Osteoblast (primary cell): ENCODE measurements around the gene S100A5. TPM values are rescaled to one million over a fixed set of nuclear protein-coding genes. Genes with fewer than 3 reads are reported as not detected.
"Not testable (repeated sequence)": the region's sequence is repeated elsewhere in the genome, so short reads cannot be mapped to it uniquely, and the experiment has no call there.

Experiments
- DNase-seq: peaks from one replicate; pipeline ENCODE4 v3.0.0; 2011; ENCODE audit warnings: low spot score, mixed read lengths; ENCODE audit not compliant: insufficient read length; ENCODE audit errors: missing footprints
- H2AFZ ChIP-seq: 2 replicates; pipeline ENCODE4 v1.6.0; 2011; ENCODE audit warnings: mild to moderate bottlenecking, low read length
- H3K27ac ChIP-seq: 2 replicates; pipeline ENCODE4 v1.5.1; 2011; ENCODE audit warnings: mild to moderate bottlenecking, low read depth, low read length, moderate library complexity
- H3K27me3 ChIP-seq: 2 replicates; pipeline ENCODE4 v1.6.0; 2012; ENCODE audit warnings: mild to moderate bottlenecking, control low read depth, inconsistent platforms, low read length, moderate library complexity; ENCODE audit not compliant: insufficient read depth
- H3K36me3 ChIP-seq: 2 replicates; pipeline ENCODE4 v1.5.1; 2011; ENCODE audit warnings: mild to moderate bottlenecking, low read length, control low read depth, moderate library complexity; ENCODE audit not compliant: insufficient read depth
- H3K4me1 ChIP-seq: 2 replicates; pipeline ENCODE4 v1.5.1; 2011; ENCODE audit warnings: mild to moderate bottlenecking, low read length, control low read depth, moderate library complexity; ENCODE audit not compliant: insufficient read depth
- H3K4me2 ChIP-seq: 2 replicates; pipeline ENCODE4 v1.6.0; 2011; ENCODE audit warnings: mild to moderate bottlenecking, low read length; ENCODE audit not compliant: insufficient read depth
- H3K4me3 ChIP-seq: fragments of 200-600 bp; sonication (generic); 3 replicates; pipeline ENCODE4 v1.5.1; 2012; ENCODE audit warnings: mild to moderate bottlenecking, low read length, inconsistent platforms; ENCODE audit not compliant: insufficient read depth
- H3K79me2 ChIP-seq: 2 replicates; pipeline ENCODE4 v1.6.0; 2012; ENCODE audit warnings: mild to moderate bottlenecking, low read length, control low read depth, inconsistent platforms; ENCODE audit not compliant: insufficient read depth
- H3K9me3 ChIP-seq: 2 replicates; pipeline ENCODE4 v1.5.1; 2011; ENCODE audit warnings: low read depth, low read length, control low read depth
- H4K20me1 ChIP-seq: 2 replicates; pipeline ENCODE4 v1.6.0; 2012; ENCODE audit warnings: mild to moderate bottlenecking, low read length, control low read depth; ENCODE audit not compliant: insufficient read depth
- total RNA-seq: library from RNA; depleted of rRNA; stranded (reverse); fragments of >200 nt; gene quantifications from 2 replicates; pipeline ENCODE4 v1.2.3, GENCODE V29; 2012
- TF ChIP-seq, protein P1 (sequence below): IDR thresholded peaks from 2 replicates; pipeline ENCODE4 v1.5.1; 2011; ENCODE audit warnings: mild to moderate bottlenecking, low read depth, low read length, moderate library complexity; ENCODE audit errors: extremely low read depth

The S100A5 gene, protein sequence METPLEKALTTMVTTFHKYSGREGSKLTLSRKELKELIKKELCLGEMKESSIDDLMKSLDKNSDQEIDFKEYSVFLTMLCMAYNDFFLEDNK
- not detected in 2 replicates for total RNA-seq

DNA sequence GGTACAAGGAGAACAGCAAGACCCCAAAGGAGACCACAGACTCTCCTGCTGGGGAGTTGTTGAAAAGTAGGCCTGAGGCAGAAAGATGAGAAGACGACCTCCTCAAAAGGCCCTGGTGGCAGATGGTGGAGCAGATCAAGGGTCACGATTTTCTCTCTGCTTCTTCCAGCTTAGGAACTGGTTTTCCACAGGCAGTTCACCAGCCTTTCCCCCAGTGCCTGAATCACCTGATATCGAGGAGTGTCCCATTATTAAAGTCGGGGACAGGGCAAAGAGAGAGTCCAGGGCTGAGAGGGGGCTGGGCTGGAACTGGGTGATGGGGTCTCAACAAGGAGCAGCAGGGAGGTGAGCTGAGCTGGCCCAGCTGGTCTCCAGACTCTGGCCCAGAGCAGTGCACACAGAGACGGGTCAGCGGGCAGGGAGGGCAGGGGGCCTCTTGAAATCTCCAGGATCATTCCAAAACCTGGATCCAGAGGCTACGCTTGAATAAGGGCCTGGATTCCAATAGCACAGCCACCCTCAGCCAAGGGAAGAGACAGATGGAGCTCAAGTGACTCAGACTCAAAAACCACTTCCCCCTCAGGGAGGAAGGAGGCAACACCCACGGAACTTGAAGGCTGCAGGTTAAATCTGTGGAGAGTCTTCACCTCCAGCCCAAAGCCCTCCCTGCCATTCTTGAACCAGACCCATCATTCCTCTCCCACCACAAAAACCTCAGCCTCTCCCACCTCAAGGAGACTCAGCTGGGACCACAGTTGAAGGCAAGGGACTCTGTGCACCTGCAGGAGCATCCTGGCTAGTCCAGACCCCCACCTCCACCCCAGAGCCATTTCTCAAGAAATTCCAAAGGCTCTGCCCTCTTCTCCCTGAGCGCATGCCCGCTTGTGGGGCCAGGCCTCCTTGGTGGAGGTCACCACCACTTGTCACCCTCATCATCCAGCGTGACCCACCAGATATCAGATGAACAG, at the start of gene S100A5:
Gene S100A5 (minus strand): TSS at position 541 of the 968 bp plus-strand sequence. CDS start 743 bp downstream, outside the sequence.
- peaks cover under 1% of the 10 kb centered on the region for H3K79me2 ChIP-seq
- H3K4me3 ChIP-seq = no peak within 1 kb of the TSS
- peak; percentile 91 for DNase-seq
- no peaks in the 10 kb centered on the region for H3K36me3 ChIP-seq
- H4K20me1 ChIP-seq = no peaks in the 10 kb centered on the region
- no peaks in the 10 kb centered on the region for H3K27me3 ChIP-seq
- H3K4me2 ChIP-seq = no peak within 1 kb of the TSS
- peaks cover 39% of the 10 kb centered on the region for H3K4me1 ChIP-seq
- H3K9me3 ChIP-seq = no peaks in the 10 kb centered on the region
- H3K27ac ChIP-seq = no peak within 1 kb of the TSS
- TF ChIP-seq, protein P1, sequence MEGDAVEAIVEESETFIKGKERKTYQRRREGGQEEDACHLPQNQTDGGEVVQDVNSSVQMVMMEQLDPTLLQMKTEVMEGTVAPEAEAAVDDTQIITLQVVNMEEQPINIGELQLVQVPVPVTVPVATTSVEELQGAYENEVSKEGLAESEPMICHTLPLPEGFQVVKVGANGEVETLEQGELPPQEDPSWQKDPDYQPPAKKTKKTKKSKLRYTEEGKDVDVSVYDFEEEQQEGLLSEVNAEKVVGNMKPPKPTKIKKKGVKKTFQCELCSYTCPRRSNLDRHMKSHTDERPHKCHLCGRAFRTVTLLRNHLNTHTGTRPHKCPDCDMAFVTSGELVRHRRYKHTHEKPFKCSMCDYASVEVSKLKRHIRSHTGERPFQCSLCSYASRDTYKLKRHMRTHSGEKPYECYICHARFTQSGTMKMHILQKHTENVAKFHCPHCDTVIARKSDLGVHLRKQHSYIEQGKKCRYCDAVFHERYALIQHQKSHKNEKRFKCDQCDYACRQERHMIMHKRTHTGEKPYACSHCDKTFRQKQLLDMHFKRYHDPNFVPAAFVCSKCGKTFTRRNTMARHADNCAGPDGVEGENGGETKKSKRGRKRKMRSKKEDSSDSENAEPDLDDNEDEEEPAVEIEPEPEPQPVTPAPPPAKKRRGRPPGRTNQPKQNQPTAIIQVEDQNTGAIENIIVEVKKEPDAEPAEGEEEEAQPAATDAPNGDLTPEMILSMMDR = no peak
- peak within 1 kb of the TSS; percentile 33 for H2AFZ ChIP-seq

DNA sequence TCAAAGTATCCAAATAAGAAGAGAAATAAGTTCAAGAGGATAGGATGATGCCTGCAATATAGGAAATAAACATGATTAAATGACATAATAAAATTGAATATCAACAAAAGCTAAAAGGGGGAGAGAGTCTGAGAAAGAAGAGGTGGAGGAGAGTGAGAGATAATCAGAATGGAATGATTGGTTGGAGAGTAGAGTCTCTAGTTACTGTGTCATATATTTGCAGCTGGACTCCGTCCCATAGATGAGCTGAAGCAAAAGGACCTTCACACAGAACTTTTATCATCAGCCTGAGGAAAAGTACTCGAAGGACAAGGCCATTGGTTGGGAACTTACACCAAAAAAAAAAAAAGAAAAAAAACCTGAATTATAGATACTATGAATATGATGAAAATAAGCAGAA, 47.7 kb upstream of the S100A5 start:
- Histone ChIP-seq H2AFZ (no peak overlapping the region), H3K4me3 (no peak overlapping the region), H3K9me3 (no peaks in the 10 kb centered on the region), H3K36me3 (no peaks in the 10 kb centered on the region), H3K4me1 (peaks cover 9% of the 10 kb centered on the region), H3K79me2 (no peaks in the 10 kb centered on the region), H3K27ac (no peak overlapping the region), H3K27me3 (no peaks in the 10 kb centered on the region), H4K20me1 (no peaks in the 10 kb centered on the region), H3K4me2 (no peak overlapping the region)
- TF ChIP-seq, protein P1 = no peak
- no peak for DNase-seq

DNA sequence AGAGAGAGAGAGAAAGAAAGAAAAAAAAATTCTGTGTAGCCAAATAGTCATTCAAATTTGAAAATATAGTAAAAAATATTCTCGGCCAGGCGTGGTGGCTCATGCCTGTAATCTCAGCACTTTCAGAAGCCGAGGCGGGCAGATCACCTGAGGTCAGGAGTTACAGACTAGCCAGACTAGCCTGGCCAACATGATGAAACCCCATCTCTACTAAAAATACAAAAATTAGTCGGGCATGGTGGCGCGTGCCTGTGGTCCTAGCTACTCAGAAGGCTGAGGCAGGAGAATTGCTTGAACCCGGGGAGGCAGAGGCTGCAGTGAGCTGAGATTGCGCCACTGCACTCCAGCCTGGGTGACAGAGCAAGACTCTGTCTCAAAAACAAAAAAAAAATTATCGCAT, 47.3 kb upstream of the S100A5 start:
- not testable (repeated sequence) for H3K79me2 ChIP-seq, H3K27me3 ChIP-seq, H3K4me2 ChIP-seq, H2AFZ ChIP-seq, H3K4me3 ChIP-seq, H3K27ac ChIP-seq, H3K36me3 ChIP-seq, H4K20me1 ChIP-seq, H3K9me3 ChIP-seq, H3K4me1 ChIP-seq, DNase-seq

DNA sequence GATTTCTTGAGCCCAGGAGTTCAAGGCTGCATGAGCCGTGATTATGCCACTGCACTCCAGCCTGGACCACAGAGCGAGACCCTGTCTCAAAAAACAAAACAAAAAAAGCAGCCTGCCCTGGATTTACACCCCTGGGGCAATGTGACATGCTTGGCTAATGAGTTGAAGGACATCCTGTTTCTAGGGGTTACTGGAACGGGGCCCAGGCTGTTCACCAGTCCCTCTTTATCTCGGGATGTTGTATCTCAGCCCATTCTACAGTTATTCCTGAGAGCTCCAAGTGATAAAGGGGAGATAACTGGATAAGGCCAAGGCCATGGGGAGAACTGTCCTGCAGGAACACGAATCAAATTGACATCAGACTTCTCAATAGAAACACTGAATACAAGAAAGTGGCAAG, 46.6 kb upstream of the S100A5 start:
- DNase-seq = no peak
- no peak overlapping the region for H3K4me2 ChIP-seq

More for the DNA sequence above, 46.6 kb upstream of the S100A5 start:
- H3K27ac ChIP-seq = no peak overlapping the region
- no peaks in the 10 kb centered on the region for H3K79me2 ChIP-seq
- TF ChIP-seq, protein P1 = no peak
- no peak overlapping the region for H3K4me3 ChIP-seq
- H2AFZ ChIP-seq = no peak overlapping the region
- H3K36me3 ChIP-seq = no peaks in the 10 kb centered on the region
- H3K27me3 ChIP-seq = no peaks in the 10 kb centered on the region
- no peaks in the 10 kb centered on the region for H4K20me1 ChIP-seq
- peaks cover 9% of the 10 kb centered on the region for H3K4me1 ChIP-seq
- H3K9me3 ChIP-seq = no peaks in the 10 kb centered on the region
